Mucosa of descending colon (tissue), 3 donors: ENCODE results near the gene DCHS2. TPM values are rescaled to one million over a fixed set of nuclear protein-coding genes. Genes with fewer than 3 reads are reported as not detected.

Experiments used
- ATAC-seq: fragments of 200-7000 bp; cut with Tn5 transposase; one replicate; pipeline ENCODE4 v1.9.1; 2020; ENCODE audit warnings: mild to moderate bottlenecking, moderate library complexity
- DNase-seq, 3 donors: peaks; one replicate each; pipeline ENCODE4 v3.0.0-alpha.2; 2020
- H3K36me3 ChIP-seq: fragments of 200-600 bp; one replicate; pipeline ENCODE4 v1.8.0; 2021; ENCODE audit warnings: low read depth, mild to moderate bottlenecking
- H3K4me1 ChIP-seq: fragments of 200-600 bp; one replicate; pipeline ENCODE4 v1.8.0; 2021; ENCODE audit warnings: low read depth, mild to moderate bottlenecking
- H3K4me3 ChIP-seq: fragments of 200-600 bp; one replicate; pipeline ENCODE4 v1.8.0; 2021; ENCODE audit warnings: mild to moderate bottlenecking
- H3K9me3 ChIP-seq: fragments of 200-600 bp; one replicate; pipeline ENCODE4 v1.8.0; 2021; ENCODE audit warnings: mild to moderate bottlenecking
- CTCF ChIP-seq: fragments of 200-600 bp; IDR thresholded peaks from one replicate; pipeline ENCODE4 v1.8.0; 2022; ENCODE audit warnings: antibody characterized with exemption, mild to moderate bottlenecking
- intact Hi-C, 2 donors: fragments of 100-400 bp; cut with DNase I in 1 of 2; cut with micrococcal nuclease in 1 of 2; formaldehyde crosslinking; loops; one replicate each; pipeline versions ENCODE4 v1.11.0 to v1.11.1; 2022; cut with DNase I, micrococcal nuclease
- total RNA-seq, 3 donors: library from RNA; stranded (reverse); fragmentation: NEBNext Ultra II Directional in 2 of 3; extraction: Animal tissue kit (Norgen Biotek cat#: 25700) in 2 of 3; gene quantifications; one replicate each; pipeline versions ENCODE4 v1.2.1 to v1.2.4, GENCODE V29; 2021 to 2023
- donor health status: DM: no; HTN: no; CAD: no; lungs with moderate emphysema.
- donor health status: DM: no; HTN: no; CAD: no.
- donor health status: DM: no; HTN: yes; CAD: no.

The DCHS2 gene
- total RNA-seq, 3 donors from 2014 or later, result 0.58 to 9.6 (median 1.1) TPM

GRCh38 chr4:154319736-154320135 is 171.9 kb downstream of the DCHS2 start:
- intact Hi-C loops, result no loop called here
- H3K9me3 ChIP-seq, result no peaks in the 10 kb centered on the region
- DNase-seq (no peak), ATAC-seq (no peak)
- H3K4me3 ChIP-seq, result no peak overlapping the region
- H3K36me3 ChIP-seq, result no peaks in the 10 kb centered on the region
- no peak for TF ChIP-seq CTCF
- no peaks in the 10 kb centered on the region for H3K4me1 ChIP-seq

- no peaks in the 10 kb centered on the region for H3K36me3 ChIP-seq
- ATAC-seq (no peak), DNase-seq (no peak)
- H3K4me3 ChIP-seq, result no peak overlapping the region
- no peak for TF ChIP-seq CTCF
- H3K4me1 ChIP-seq, result no peaks in the 10 kb centered on the region
- H3K9me3 ChIP-seq, result no peaks in the 10 kb centered on the region
- intact Hi-C loops, result no loop called here
Measured at GRCh38 chr4:154317201-154317999, 174.2 kb downstream of the DCHS2 start.

- TF ChIP-seq CTCF, result no peak
- H3K4me1 ChIP-seq, result no peaks in the 10 kb centered on the region
- ATAC-seq (no peak), DNase-seq (no peak)
- no peak overlapping the region for H3K4me3 ChIP-seq
- intact Hi-C loops, result no loop called here
- no peaks in the 10 kb centered on the region for H3K36me3 ChIP-seq
- no peaks in the 10 kb centered on the region for H3K9me3 ChIP-seq
Measured at GRCh38 chr4:154315741-154316140, 175.9 kb downstream of the DCHS2 start.

GRCh38 chr4:154314248-154314647 is 177.4 kb downstream of the DCHS2 start:
- ATAC-seq (no peak), DNase-seq (no peak)
- intact Hi-C loops, result no loop called here

GRCh38 chr4:154313004-154313585 is 178.5 kb downstream of the DCHS2 start:
- Histone ChIP-seq H3K4me3 (no peak overlapping the region), H3K4me1 (no peaks in the 10 kb centered on the region), H3K9me3 (no peaks in the 10 kb centered on the region), H3K36me3 (no peaks in the 10 kb centered on the region)
- intact Hi-C loops, result no loop called here
- ATAC-seq (no peak), DNase-seq (no peak)
- TF ChIP-seq CTCF, result no peak

More at GRCh38 chr4:154314248-154314647, 177.4 kb downstream of the DCHS2 start:
- no peak overlapping the region for H3K4me3 ChIP-seq
- H3K4me1 ChIP-seq, result no peaks in the 10 kb centered on the region
- no peaks in the 10 kb centered on the region for H3K36me3 ChIP-seq
- no peak for TF ChIP-seq CTCF
- H3K9me3 ChIP-seq, result no peaks in the 10 kb centered on the region
